Tibial artery (tissue), 4 donors: ENCODE measurements around the gene ACLY.

ENCODE experiments used
- DNase-seq, 2 donors: peaks; one replicate each; pipeline ENCODE4 v3.0.0-alpha.2; 2019
- H3K27ac ChIP-seq, 2 donors: fragments of 200-600 bp; sonication (generic) in 1 of 2; 1 replicate in 1 of 2; 2 replicates in 1 of 2; pipeline ENCODE4 v1.5.1; 2018 to 2019; ENCODE audit warnings: mild to moderate bottlenecking in 1 of 2
- H3K27me3 ChIP-seq, 2 donors: fragments of 200-600 bp; sonication (generic) in 1 of 2; one replicate each; pipeline versions ENCODE4 v1.5.1 to v1.6.0; 2016 to 2019
- H3K36me3 ChIP-seq, 3 donors: fragments of 200-600 bp; sonication (generic) in 2 of 3; one replicate each; pipeline ENCODE4 v1.5.1; 2016 to 2019; ENCODE audit warnings: mild to moderate bottlenecking in 2 of 3
- H3K4me1 ChIP-seq, 4 donors: fragments of 200-600 bp; sonication (generic) in 2 of 4; 1 replicate in 3 of 4; 2 replicates in 1 of 4; pipeline ENCODE4 v1.5.1; 2016 to 2019
- H3K4me3 ChIP-seq, 2 donors: fragments of 200-600 bp; sonication (generic) in 1 of 2; 1 replicate in 1 of 2; 2 replicates in 1 of 2; pipeline ENCODE4 v1.5.1; 2018 to 2019; ENCODE audit warnings: mild to moderate bottlenecking in 2 of 2
- H3K9me3 ChIP-seq, 3 donors: fragments of 200-600 bp; sonication (generic) in 1 of 3; one replicate each; pipeline ENCODE4 v1.5.1; 2016 to 2019
- intact Hi-C: fragments of 100-400 bp; cut with DNase I; formaldehyde crosslinking; loops from one replicate; pipeline ENCODE4 v1.15.0; 2023; ENCODE audit warnings: low total_unique reads
- TF ChIP-seq, protein P1 (sequence below), 2 experiments: fragments of 200-600 bp in 1 of 2; fragments of 450-650 bp in 1 of 2; IDR thresholded peaks; one replicate each; pipeline ENCODE4 v1.5.1; 2017 to 2019; ENCODE audit warnings: antibody characterized with exemption in 2 of 2, mild to moderate bottlenecking in 1 of 2, moderate library complexity in 1 of 2

Gene ACLY

DNA sequence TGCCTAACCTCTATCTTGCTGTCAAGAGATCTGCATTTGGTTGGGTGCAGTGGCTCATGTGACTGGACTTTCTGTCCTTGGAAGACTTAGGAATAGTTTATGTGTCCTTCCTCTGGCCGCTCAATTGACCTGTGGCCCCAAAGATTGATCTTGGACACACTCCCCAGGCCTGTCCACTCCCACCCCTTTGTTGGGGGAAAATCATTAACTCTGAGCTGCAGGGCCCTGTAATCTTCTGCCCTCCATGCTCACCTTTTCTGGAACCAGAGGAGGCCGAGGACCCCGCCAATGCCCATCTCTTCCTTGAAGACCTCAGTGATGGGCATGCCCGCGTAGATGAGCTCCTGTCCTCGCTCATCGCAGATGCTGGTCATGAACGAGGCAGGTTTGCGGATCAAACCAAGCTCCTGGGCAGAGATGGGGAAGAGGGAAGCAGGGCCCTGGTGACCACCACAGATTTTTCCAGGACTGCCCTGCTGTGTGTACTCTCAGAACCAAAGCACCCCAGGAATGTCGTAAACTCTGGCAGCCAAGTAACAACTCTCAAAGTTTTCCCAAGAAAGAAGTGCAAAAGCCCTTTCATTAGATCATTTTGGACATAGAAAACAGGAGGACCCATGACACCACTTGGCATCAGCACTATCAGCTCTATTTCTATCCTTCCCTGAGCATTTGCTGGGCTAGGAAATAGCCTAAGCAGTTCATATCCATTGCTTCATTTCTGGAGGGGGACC, 45.0 kb downstream of the ACLY start:
- Histone ChIP-seq H3K4me1 (no peaks in the 10 kb centered on the region), H3K4me3 (no peak overlapping the region), H3K36me3 (peaks cover 56 to 94% (median 83%) of the 10 kb centered on the region in 3 donors), H3K27ac (no peak overlapping the region), H3K27me3 (no peaks in the 10 kb centered on the region), H3K9me3 (no peaks in the 10 kb centered on the region)
- no peak for DNase-seq
- TF ChIP-seq, protein P1, sequence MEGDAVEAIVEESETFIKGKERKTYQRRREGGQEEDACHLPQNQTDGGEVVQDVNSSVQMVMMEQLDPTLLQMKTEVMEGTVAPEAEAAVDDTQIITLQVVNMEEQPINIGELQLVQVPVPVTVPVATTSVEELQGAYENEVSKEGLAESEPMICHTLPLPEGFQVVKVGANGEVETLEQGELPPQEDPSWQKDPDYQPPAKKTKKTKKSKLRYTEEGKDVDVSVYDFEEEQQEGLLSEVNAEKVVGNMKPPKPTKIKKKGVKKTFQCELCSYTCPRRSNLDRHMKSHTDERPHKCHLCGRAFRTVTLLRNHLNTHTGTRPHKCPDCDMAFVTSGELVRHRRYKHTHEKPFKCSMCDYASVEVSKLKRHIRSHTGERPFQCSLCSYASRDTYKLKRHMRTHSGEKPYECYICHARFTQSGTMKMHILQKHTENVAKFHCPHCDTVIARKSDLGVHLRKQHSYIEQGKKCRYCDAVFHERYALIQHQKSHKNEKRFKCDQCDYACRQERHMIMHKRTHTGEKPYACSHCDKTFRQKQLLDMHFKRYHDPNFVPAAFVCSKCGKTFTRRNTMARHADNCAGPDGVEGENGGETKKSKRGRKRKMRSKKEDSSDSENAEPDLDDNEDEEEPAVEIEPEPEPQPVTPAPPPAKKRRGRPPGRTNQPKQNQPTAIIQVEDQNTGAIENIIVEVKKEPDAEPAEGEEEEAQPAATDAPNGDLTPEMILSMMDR (IDR thresholded peaks at IDR 0.05) = no peak
- intact Hi-C loops = no loop called here

GRCh38 chr17:41871789-41872188, 47.0 kb downstream of the ACLY start:
- Histone ChIP-seq H3K36me3 (peaks cover 37 to 88% (median 69%) of the 10 kb centered on the region in 3 donors), H3K4me1 (no peaks in the 10 kb centered on the region), H3K4me3 (no peak overlapping the region), H3K9me3 (no peaks in the 10 kb centered on the region), H3K27ac (no peak overlapping the region), H3K27me3 (no peaks in the 10 kb centered on the region)
- intact Hi-C loops = no loop called here
- DNase-seq = no peak
- TF ChIP-seq, protein P1 (IDR thresholded peaks at IDR 0.05) = no peak

DNA sequence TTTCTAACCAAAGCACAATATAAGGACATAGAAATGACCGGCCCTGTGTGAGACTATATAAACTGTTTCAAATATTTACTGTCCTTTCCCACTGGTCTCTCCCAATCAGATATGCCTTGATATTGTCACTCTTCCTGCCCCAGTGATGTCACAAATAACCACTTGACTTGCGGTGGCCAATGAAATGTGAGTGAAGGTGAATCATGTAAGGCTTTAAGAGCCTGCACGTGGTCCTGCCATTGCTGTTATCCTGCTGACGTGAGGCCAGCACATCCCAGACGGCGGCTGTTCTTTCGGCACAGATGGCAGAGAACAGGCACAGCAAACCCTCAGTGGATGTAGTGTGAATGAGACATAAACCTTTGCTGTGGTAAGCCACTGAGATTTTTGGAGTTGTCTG, 48.1 kb downstream of the ACLY start:
- Histone ChIP-seq H3K4me1 (peaks cover 0 to 1% (median 0%) of the 10 kb centered on the region in 4 donors), H3K4me3 (no peak overlapping the region), H3K36me3 (peaks cover 35 to 80% (median 65%) of the 10 kb centered on the region in 3 donors), H3K9me3 (no peaks in the 10 kb centered on the region), H3K27ac (no peak overlapping the region), H3K27me3 (no peaks in the 10 kb centered on the region)
- DNase-seq = no peak
- intact Hi-C loops = no loop called here
- TF ChIP-seq, protein P1 (IDR thresholded peaks at IDR 0.05) = no peak

GRCh38 chr17:41870097-41870496, 48.7 kb downstream of the ACLY start:
- no peak for DNase-seq
- no peak overlapping the region for H3K27ac ChIP-seq
- H3K4me1 ChIP-seq = peaks cover 0 to 3% (median 0%) of the 10 kb centered on the region in 4 donors
- TF ChIP-seq, protein P1 (IDR thresholded peaks at IDR 0.05) = no peak
- peaks cover 35 to 78% (median 63%) of the 10 kb centered on the region in 3 donors for H3K36me3 ChIP-seq
- H3K4me3 ChIP-seq = no peak overlapping the region
- intact Hi-C loops = no loop called here
- H3K9me3 ChIP-seq = no peaks in the 10 kb centered on the region
- no peaks in the 10 kb centered on the region for H3K27me3 ChIP-seq

DNA sequence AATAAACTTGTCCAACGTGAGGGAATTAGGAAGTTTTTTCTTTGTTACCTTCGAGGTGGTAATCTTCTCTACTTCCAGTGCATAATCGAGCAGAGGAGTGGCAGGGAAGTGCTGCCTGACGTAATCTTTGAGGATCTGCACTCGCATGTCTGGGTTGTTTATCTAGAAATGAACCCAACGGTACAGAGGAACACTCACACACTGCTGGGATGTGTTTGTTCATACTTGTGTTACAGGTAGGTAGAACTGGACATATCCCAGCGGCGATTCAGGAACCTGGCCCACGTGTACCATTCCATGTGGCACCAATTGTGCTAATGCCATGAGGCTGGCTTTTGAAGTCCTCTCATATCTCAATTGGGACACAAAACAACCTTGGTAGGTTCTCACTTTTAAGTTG, 49.3 kb downstream of the ACLY start:
- no peaks in the 10 kb centered on the region for H3K27me3 ChIP-seq
- H3K4me1 ChIP-seq = peaks cover 0 to 4% (median 0%) of the 10 kb centered on the region in 4 donors
- TF ChIP-seq, protein P1 (IDR thresholded peaks at IDR 0.05) = no peak
- peaks cover 30 to 71% (median 58%) of the 10 kb centered on the region in 3 donors for H3K36me3 ChIP-seq
- no peak for DNase-seq
- H3K9me3 ChIP-seq = no peaks in the 10 kb centered on the region
- no peak overlapping the region for H3K27ac ChIP-seq
- H3K4me3 ChIP-seq = no peak overlapping the region
- intact Hi-C loops = loop anchor here (10.0 kb wide), 1 partner anchor 55 kb away; the partner anchor contains the start of genes FKBP10 and P3H4
